Transverse colon (tissue), 4 donors: Measurements from ENCODE around the gene MAFG.

Experiments used
- CTCF ChIP-seq, 5 experiments: fragments of 200-600 bp in 3 of 5; fragments of 450-650 bp in 2 of 5; sonication (generic) in 3 of 5; IDR thresholded peaks; 1 replicate in 2 of 5; 2 replicates in 3 of 5; pipeline ENCODE4 v1.5.1; 2016 to 2017; ENCODE audit warnings: antibody characterized with exemption in 5 of 5, inconsistent platforms in 3 of 5, mild to moderate bottlenecking in 2 of 5, moderate library complexity in 1 of 5
- POLR2AphosphoS5 ChIP-seq, 3 donors: sonication (generic); formaldehyde crosslinking; IDR thresholded peaks; one replicate each; pipeline ENCODE4 v1.6.1; 2016; ENCODE audit warnings: antibody characterized with exemption in 3 of 3

GRCh38 chr17:81895400-81895799 is 32.1 kb downstream of the MAFG start:
- TF ChIP-seq POLR2AphosphoS5 (IDR thresholded peaks at IDR 0.05) (no peak), CTCF (IDR thresholded peaks at IDR 0.05) (no peak)
